Kidney (tissue), 14 donors: Measurements from ENCODE around the gene ZNF106. TPM values are rescaled to one million over a fixed set of nuclear protein-coding genes. Genes with fewer than 3 reads are reported as not detected.

Experiments used
- DNase-seq, 5 donors: peaks; one replicate each; pipeline ENCODE4 v3.0.0-alpha.2; 2013 to 2020
- FAIRE-seq: peaks from 2 replicates; lab custom pipeline; 2012; peaks lifted over from hg19 to GRCh38; lab: Jason Lieb, UNC
- H3K27ac ChIP-seq, 2 donors: one replicate each; pipeline ENCODE4 v1.7.0; 2013; ENCODE audit warnings: low read depth in 2 of 2, low read length in 2 of 2, inconsistent platforms in 1 of 2
- H3K27me3 ChIP-seq: one replicate; pipeline ENCODE4 v1.7.1; 2013; ENCODE audit warnings: low read length, inconsistent platforms; ENCODE audit not compliant: control insufficient read depth, insufficient read depth
- H3K36me3 ChIP-seq, 3 donors: one replicate each; pipeline versions ENCODE4 v1.7.0 to v1.7.1; 2013; ENCODE audit warnings: low read length in 3 of 3, control low read depth in 1 of 3, inconsistent platforms in 1 of 3; ENCODE audit not compliant: insufficient read depth in 3 of 3, control insufficient read depth in 2 of 3
- H3K4me1 ChIP-seq, 3 donors: one replicate each; pipeline versions ENCODE4 v1.7.0 to v1.7.1; 2013; ENCODE audit warnings: low read length in 3 of 3, inconsistent platforms in 1 of 3, low read depth in 1 of 3; ENCODE audit not compliant: control insufficient read depth in 2 of 3, insufficient read depth in 2 of 3
- H3K4me3 ChIP-seq, 3 donors: one replicate each; pipeline versions ENCODE4 v1.7.0 to v1.8.1; 2013; ENCODE audit warnings: low read length in 3 of 3, control low read depth in 1 of 3, inconsistent platforms in 1 of 3
- H3K9ac ChIP-seq, 3 donors: one replicate each; pipeline versions ENCODE4 v1.7.0 to v1.7.1; 2013; ENCODE audit warnings: low read length in 3 of 3, control low read depth in 1 of 3, inconsistent platforms in 1 of 3
- H3K9me3 ChIP-seq, 3 donors: one replicate each; pipeline versions ENCODE4 v1.7.0 to v1.7.1; 2013; ENCODE audit warnings: low read length in 3 of 3, control low read depth in 1 of 3, inconsistent platforms in 1 of 3; ENCODE audit not compliant: control insufficient read depth in 2 of 3, insufficient read depth in 1 of 3
- intact Hi-C: fragments of 100-400 bp; cut with DNase I; formaldehyde crosslinking; loops from one replicate; pipeline ENCODE4 v1.11.1; 2022
- polyA plus RNA-seq: library from polyadenylated mRNA; stranded (reverse); fragments of 350-450 nt; fragmentation: Illumina TruSeq; extraction: RNeasy Lipid Tissue Mini Kit (QIAGEN cat#74804); gene quantifications from one replicate; pipeline ENCODE4 v1.2.3, GENCODE V29; 2014; ENCODE audit warnings: low read depth, low replicate concordance; ENCODE audit not compliant: insufficient read depth
- total RNA-seq: library from RNA; stranded (reverse); fragmentation: NEBNext Ultra II Directional; extraction: Animal tissue kit (Norgen Biotek cat#: 25700); gene quantifications from one replicate; pipeline ENCODE4 v1.2.1, GENCODE V29; 2021
- TF ChIP-seq, protein P1 (sequence below): IDR thresholded peaks from 3 replicates; pipeline ENCODE4 v1.5.1; 2012; ENCODE audit warnings: mild to moderate bottlenecking, moderate library complexity, borderline replicate concordance; ENCODE audit not compliant: insufficient read depth; ENCODE audit errors: extremely low read depth
- donor health status: control.
- donor health status: control.
- donor health status: control.
- donor health status: control.
- donor health status: control.
- donor health status: DM: yes; HTN: yes; CAD: no.
- donor health status: Normal renal cell carcinoma (clear cell type).

Gene ZNF106
- total and polyA plus RNA-seq, 2 donors from 2014 or later, result 7.2 to 52.0 TPM

DNA sequence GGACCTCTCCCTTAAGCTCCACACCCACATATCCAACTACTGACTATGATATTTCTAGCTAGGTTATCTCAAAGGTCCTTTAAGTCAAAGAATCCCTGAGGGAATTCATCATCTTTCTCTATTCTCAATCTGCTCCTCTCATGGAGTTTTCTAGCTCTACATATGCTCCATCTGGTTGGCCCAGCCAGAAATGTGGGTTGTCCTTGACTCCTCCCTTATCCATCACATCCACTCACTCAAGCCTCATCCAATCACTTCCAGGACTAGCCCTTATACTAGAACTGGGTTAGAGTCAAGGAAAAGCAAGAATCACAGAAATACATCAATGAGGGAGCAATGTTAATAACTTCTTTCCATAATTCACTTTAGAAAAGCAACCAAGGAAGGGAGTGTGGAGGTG is 45.4 kb downstream of the ZNF106 start:
- peaks cover 5 to 39% (median 25%) of the 10 kb centered on the region in 3 donors for H3K36me3 ChIP-seq

DNA sequence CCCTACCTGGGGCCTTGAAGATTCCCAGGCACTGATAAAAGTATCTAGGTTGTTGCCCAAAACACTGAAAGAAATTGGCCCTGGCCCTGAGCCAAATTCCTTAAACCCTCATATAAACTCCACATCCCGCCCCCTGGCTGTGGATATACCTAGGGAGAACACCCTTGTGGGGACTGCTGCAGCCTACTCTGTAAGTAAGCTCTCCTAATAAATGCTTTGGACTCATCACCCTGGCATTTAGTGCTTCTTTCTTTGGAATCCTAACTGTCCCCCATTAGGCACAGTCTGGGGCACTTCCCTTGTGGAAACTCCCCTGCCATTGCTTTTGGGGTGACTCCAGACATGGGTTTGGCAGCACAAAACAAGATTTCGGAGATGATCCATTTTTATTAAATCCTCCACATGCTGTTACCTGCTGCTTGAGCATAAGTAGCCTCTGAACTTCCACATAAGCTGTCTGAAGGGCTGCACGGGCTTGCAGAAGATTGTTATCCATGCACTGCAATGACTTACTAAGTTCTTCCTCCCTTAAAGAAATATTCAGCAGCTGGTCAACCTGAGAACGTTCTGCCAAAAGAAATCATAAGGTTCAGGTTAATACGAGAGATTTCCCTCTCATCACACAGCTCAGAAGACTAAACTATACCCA is 46.4 kb downstream of the ZNF106 start:
- H3K27me3 ChIP-seq, result no peaks in the 10 kb centered on the region
- TF ChIP-seq, protein P1, sequence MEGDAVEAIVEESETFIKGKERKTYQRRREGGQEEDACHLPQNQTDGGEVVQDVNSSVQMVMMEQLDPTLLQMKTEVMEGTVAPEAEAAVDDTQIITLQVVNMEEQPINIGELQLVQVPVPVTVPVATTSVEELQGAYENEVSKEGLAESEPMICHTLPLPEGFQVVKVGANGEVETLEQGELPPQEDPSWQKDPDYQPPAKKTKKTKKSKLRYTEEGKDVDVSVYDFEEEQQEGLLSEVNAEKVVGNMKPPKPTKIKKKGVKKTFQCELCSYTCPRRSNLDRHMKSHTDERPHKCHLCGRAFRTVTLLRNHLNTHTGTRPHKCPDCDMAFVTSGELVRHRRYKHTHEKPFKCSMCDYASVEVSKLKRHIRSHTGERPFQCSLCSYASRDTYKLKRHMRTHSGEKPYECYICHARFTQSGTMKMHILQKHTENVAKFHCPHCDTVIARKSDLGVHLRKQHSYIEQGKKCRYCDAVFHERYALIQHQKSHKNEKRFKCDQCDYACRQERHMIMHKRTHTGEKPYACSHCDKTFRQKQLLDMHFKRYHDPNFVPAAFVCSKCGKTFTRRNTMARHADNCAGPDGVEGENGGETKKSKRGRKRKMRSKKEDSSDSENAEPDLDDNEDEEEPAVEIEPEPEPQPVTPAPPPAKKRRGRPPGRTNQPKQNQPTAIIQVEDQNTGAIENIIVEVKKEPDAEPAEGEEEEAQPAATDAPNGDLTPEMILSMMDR, result no peak
- peaks cover 2 to 36% (median 25%) of the 10 kb centered on the region in 3 donors for H3K36me3 ChIP-seq
- no peak overlapping the region for H3K9ac ChIP-seq
- H3K4me1 ChIP-seq, result no peaks in the 10 kb centered on the region
- no peak for DNase-seq
- H3K4me3 ChIP-seq, result no peak overlapping the region
- H3K9me3 ChIP-seq, result no peaks in the 10 kb centered on the region
- no peak for FAIRE-seq
- intact Hi-C loops, result no loop called here
- H3K27ac ChIP-seq, result no peak overlapping the region

More for the DNA sequence above, 45.4 kb downstream of the ZNF106 start:
- Histone ChIP-seq H3K27ac (no peak overlapping the region), H3K9ac (no peak overlapping the region), H3K9me3 (no peaks in the 10 kb centered on the region), H3K4me3 (no peak overlapping the region), H3K4me1 (no peaks in the 10 kb centered on the region), H3K27me3 (no peaks in the 10 kb centered on the region)
- intact Hi-C loops, result no loop called here
- DNase-seq (no peak), FAIRE-seq (no peak)
- TF ChIP-seq, protein P1, result no peak

DNA sequence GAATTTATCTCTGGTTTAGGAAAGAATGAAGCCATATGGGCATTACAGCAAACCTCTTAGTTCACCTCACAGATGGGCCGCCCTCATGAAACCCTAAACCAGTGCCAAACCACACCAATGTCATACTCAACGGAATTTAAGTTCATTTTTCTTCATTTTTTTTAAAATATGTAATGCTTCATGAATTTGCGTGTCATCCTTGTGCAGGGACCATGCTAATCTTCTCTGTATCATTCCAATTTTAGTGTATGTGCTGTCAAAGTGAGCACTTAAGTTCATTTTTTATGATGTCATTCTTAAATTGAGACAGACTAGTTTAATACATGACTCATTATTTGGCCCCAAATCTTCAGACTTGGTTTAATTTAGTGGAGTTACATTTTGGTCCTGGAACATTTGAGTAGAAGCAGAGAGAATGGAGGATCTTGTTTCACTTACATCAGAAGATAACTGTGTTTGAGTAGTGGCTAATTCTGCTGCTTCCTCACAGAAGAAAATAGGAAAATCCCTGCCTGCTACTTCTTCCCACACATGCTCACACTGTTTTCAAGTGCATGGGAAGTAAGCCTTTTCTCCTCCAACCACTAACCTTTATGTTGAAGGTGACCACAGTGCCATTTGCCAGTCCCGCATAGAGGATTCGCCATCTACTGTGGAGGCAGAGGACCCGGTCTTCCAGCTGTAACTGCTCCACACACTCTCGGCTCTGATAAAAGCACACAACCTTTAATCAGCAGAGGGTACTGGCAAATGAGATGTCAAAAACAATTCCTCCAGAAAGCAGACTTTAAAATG is 63.3 kb downstream of the ZNF106 start:
- intact Hi-C loops, result loop anchor here (10.0 kb wide), 1 partner anchor 73 kb away; the partner anchor contains the start of gene CAPN3
- H3K27me3 ChIP-seq, result no peaks in the 10 kb centered on the region
- DNase-seq (no peak), FAIRE-seq (no peak)
- TF ChIP-seq, protein P1, result no peak
- no peaks in the 10 kb centered on the region for H3K9me3 ChIP-seq
- H3K4me3 ChIP-seq, result no peak overlapping the region
- H3K27ac ChIP-seq, result no peak overlapping the region
- peaks cover 11 to 56% (median 25%) of the 10 kb centered on the region in 3 donors for H3K36me3 ChIP-seq
- no peak overlapping the region for H3K9ac ChIP-seq
- H3K4me1 ChIP-seq, result no peaks in the 10 kb centered on the region
